MM.1S (cell line): ENCODE measurements around the gene ACAA2.
"Not testable (repeated sequence)": the region's sequence is repeated elsewhere in the genome, so short reads cannot be mapped to it uniquely, and the experiment has no call there.

Experiments used
- DNase-seq: peaks from one replicate; pipeline ENCODE4 v3.0.0-alpha.2; 2015
- H2AFZ ChIP-seq: fragments of 300-600 bp; sonication (generic); 2 replicates; pipeline ENCODE4 v1.6.0; 2016; ENCODE audit warnings: antibody characterized with exemption, low read length
- H3F3A ChIP-seq: fragments of 300-600 bp; sonication (generic); 2 replicates; pipeline ENCODE4 v1.6.1; 2016; ENCODE audit warnings: mild to moderate bottlenecking, antibody characterized with exemption, low read length, moderate library complexity, mixed read lengths; ENCODE audit not compliant: insufficient read depth
- H3K27ac ChIP-seq: fragments of 300-600 bp; sonication (generic); 2 replicates; pipeline ENCODE4 v1.5.1; 2016; ENCODE audit warnings: mild to moderate bottlenecking, low read length
- H3K27me3 ChIP-seq: fragments of 300-600 bp; sonication (generic); replicated peaks from 2 replicates; pipeline ENCODE4 v1.6.0; 2016; ENCODE audit warnings: low read length; ENCODE audit not compliant: insufficient read depth
- H3K36me3 ChIP-seq: fragments of 300-600 bp; sonication (generic); replicated peaks from 2 replicates; pipeline ENCODE4 v1.6.1; 2016; ENCODE audit warnings: mild to moderate bottlenecking, low read length, mixed read lengths; ENCODE audit not compliant: insufficient read depth
- H3K4me1 ChIP-seq: fragments of 300-600 bp; sonication (generic); 2 replicates; pipeline ENCODE4 v1.6.1; 2016; ENCODE audit warnings: low read length, mixed read lengths
- H3K4me2 ChIP-seq: fragments of 300-600 bp; sonication (generic); 2 replicates; pipeline ENCODE4 v1.6.0; 2016; ENCODE audit warnings: low read depth, low read length
- H3K4me3 ChIP-seq: fragments of 300-600 bp; sonication (generic); 2 replicates; pipeline ENCODE4 v1.5.1; 2016; ENCODE audit warnings: low read length, mixed read lengths
- H3K79me2 ChIP-seq: fragments of 300-600 bp; sonication (generic); 2 replicates; pipeline ENCODE4 v1.6.1; 2016; ENCODE audit warnings: mixed run types, low read length, mixed read lengths
- H3K9ac ChIP-seq: fragments of 300-600 bp; sonication (generic); 2 replicates; pipeline ENCODE4 v1.6.1; 2016; ENCODE audit warnings: low read length, mixed read lengths
- H3K9me2 ChIP-seq: fragments of 300-600 bp; sonication (generic); replicated peaks from 2 replicates; pipeline ENCODE4 v1.6.1; 2016; ENCODE audit warnings: mild to moderate bottlenecking, low read length, mixed read lengths; ENCODE audit not compliant: insufficient read depth
- H3K9me3 ChIP-seq: fragments of 300-600 bp; sonication (generic); replicated peaks from 2 replicates; pipeline ENCODE4 v1.6.1; 2016; ENCODE audit warnings: mild to moderate bottlenecking, low read length, mixed read lengths; ENCODE audit not compliant: insufficient read depth
- H4K20me1 ChIP-seq: fragments of 300-600 bp; sonication (generic); 2 replicates; pipeline ENCODE4 v1.6.1; 2016; ENCODE audit warnings: mild to moderate bottlenecking, low read length, moderate library complexity, mixed read lengths; ENCODE audit not compliant: insufficient read depth
- EZH2 ChIP-seq: fragments of 300-600 bp; sonication (generic); optimal IDR thresholded peaks from 2 replicates; pipeline ENCODE3; 2017; ENCODE audit warnings: low read depth, mild to moderate bottlenecking, antibody characterized with exemption, low read length, mixed read lengths
- EZH2phosphoT487 ChIP-seq: fragments of 300-600 bp; sonication (generic); IDR thresholded peaks from 2 replicates; pipeline ENCODE4 v1.6.1; 2018; ENCODE audit warnings: antibody characterized with exemption, low read length
- TF ChIP-seq, protein P1 (sequence below): fragments of 300-600 bp; sonication (generic); IDR thresholded peaks from 2 replicates; pipeline ENCODE4 v1.5.1; 2016; ENCODE audit warnings: antibody characterized with exemption, low read length, mixed read lengths

ACAA2 gene

DNA sequence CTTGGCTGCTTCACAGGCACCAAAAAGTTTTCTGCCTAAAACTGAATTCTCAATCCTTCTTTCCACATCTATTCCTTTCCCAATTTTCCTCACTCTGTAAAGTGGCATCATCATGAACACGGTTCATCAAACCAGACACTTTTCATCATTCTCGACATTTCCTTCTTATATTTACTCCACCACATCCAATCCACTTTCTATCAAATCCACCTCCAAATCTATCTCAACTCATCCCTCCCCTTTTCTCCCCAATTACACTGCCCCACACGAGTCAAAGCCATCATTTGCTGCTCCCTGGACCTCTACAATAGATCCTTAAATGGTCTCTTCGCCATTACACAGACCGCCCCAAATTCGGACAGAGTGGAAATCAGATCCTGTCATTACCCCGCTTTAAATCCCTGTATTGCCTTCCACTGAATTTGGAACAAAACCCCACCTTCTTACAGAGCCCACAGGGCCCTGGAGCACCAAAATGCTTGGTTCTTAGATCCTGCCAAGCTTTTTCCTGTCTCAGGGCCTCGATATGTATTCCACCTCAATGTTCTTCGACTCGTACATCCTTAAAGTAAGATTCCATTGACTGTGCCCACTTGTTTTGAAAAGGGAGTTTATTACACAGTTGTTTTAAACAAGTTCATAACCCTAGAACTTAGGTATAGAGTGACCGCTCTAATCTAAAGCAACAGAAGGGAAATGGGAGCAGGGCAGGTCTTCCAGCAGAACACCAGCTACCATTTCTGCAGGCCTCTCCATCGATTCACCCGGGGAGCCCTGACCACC, 856 bp downstream of the ACAA2 start:
- Histone ChIP-seq H3K4me2 (peak overlapping the region; percentile 97), H3K9me2 (no peaks in the 10 kb centered on the region), H3K36me3 (no peaks in the 10 kb centered on the region), H3K4me3 (peak overlapping the region; percentile 89), H2AFZ (peak overlapping the region; percentile 94), H3K27me3 (no peaks in the 10 kb centered on the region), H3K9ac (peak overlapping the region; percentile 87), H3F3A (peaks cover 13% of the 10 kb centered on the region), H4K20me1 (no peaks in the 10 kb centered on the region), H3K9me3 (no peaks in the 10 kb centered on the region), H3K27ac (peak overlapping the region; percentile 89; the same call in 1 of the 2 replicates), H3K4me1 (peaks cover 13% of the 10 kb centered on the region), H3K79me2 (peaks cover 60% of the 10 kb centered on the region)
- no peak for TF ChIP-seq EZH2phosphoT487
- no peak for TF ChIP-seq EZH2
- TF ChIP-seq, protein P1, sequence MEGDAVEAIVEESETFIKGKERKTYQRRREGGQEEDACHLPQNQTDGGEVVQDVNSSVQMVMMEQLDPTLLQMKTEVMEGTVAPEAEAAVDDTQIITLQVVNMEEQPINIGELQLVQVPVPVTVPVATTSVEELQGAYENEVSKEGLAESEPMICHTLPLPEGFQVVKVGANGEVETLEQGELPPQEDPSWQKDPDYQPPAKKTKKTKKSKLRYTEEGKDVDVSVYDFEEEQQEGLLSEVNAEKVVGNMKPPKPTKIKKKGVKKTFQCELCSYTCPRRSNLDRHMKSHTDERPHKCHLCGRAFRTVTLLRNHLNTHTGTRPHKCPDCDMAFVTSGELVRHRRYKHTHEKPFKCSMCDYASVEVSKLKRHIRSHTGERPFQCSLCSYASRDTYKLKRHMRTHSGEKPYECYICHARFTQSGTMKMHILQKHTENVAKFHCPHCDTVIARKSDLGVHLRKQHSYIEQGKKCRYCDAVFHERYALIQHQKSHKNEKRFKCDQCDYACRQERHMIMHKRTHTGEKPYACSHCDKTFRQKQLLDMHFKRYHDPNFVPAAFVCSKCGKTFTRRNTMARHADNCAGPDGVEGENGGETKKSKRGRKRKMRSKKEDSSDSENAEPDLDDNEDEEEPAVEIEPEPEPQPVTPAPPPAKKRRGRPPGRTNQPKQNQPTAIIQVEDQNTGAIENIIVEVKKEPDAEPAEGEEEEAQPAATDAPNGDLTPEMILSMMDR: no peak
- DNase-seq: no peak

DNA sequence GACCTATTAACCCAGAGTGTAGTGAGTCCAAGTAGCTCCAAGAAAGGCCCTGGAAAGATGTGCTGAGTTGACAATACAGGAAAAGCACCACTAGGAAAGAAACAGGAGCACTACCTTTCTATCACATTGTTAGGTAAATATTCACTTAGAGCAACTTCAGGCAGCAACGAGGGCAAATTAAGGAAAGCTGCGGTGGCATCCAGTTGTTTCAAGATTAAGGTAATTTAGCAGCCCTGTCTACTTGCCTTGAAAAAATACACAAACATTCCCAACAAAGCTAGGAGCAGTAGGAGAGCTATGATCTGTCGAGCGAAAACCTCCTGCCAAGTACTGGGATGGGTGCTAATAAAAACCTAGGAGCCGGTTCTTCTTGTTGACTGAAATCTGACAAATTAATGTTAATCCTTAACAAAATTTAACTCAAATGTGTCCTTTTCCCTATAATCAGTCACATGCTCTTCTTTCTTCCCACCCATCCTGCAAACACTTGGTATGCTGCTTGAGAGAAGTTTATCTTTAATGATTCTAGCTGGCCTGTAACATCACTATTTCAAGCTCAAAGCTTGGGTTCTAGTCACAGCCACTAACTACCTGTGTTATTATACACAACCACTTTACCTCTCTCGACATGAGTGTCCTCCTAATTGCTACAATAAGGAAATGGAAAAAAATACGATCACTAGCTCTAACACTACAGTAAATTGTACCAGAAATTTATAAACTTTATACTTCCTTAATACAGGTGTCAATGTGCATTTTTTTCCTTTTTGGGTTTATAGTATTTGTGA, 2.0 kb downstream of the ACAA2 start:
- H3K36me3 ChIP-seq: no peaks in the 10 kb centered on the region
- H3K4me2 ChIP-seq: peak overlapping the region; percentile 97; the same call in 1 of the 2 replicates
- H3K27me3 ChIP-seq: no peaks in the 10 kb centered on the region
- H3K9me2 ChIP-seq: no peaks in the 10 kb centered on the region
- peaks cover 71% of the 10 kb centered on the region for H3K79me2 ChIP-seq
- TF ChIP-seq EZH2: no peak
- H3K9me3 ChIP-seq: no peaks in the 10 kb centered on the region
- no peak overlapping the region for H3K9ac ChIP-seq
- no peak for DNase-seq
- H3K4me1 ChIP-seq: peaks cover 13% of the 10 kb centered on the region
- H3K27ac ChIP-seq: no peak overlapping the region
- H3F3A ChIP-seq: peaks cover 13% of the 10 kb centered on the region
- H2AFZ ChIP-seq: no peak overlapping the region
- H3K4me3 ChIP-seq: no peak overlapping the region
- no peaks in the 10 kb centered on the region for H4K20me1 ChIP-seq

DNA sequence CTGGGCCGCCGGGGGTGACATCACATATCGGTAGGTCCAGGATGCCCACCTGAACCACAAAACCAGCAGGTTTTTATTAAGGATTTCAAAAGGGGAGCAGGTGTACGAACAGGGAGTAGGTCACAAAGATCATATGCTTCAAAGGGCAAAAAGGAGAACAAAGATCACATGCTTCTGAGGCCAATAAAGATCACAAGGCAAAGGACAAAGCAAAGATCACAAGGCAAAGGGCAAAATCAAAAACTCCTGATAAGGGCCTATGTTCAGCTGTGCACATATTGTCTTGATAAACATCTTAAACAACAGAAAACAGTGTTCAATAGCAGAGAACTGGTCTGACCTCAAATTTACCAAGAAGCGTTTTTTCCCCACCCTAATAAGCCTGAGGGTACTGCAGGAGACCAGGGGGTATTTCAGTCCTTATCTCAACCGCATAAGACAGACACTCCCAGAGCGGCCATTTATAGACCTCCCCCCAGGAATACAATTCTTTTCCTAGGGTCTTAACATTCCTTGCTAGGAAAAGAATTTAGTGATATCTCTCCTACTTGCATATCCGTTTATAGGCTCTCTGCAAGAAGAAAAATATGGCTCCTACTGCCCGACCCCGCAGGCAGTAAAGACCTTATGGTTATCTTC, 4.7 kb downstream of the ACAA2 start:
- not testable (repeated sequence) for H4K20me1 ChIP-seq

DNA sequence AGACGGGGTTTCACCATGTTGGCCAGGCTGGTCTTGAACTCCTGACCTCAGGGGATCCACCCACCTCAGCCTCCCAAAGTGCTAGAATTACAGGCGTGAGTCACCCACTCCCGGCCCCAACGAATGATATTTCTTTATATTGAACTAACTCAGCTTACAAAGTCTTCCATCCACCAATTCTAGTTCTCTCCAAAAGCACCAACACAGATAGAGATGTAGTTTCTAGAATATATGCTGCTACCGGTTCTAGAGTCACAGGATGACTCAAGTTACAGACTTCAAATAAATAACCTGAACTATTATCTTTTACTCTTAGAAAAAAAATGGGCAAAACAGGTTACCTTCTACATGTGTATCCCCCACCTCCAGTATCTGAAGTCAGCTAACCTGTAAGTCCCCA, 9.2 kb downstream of the ACAA2 start:
- H4K20me1 ChIP-seq: no peaks in the 10 kb centered on the region
- no peak overlapping the region for H3K27ac ChIP-seq
- TF ChIP-seq EZH2phosphoT487 (no peak), EZH2 (no peak)
- TF ChIP-seq, protein P1: no peak
- H2AFZ ChIP-seq: no peak overlapping the region
- no peaks in the 10 kb centered on the region for H3F3A ChIP-seq
- no peak overlapping the region for H3K9ac ChIP-seq
- no peak overlapping the region for H3K4me2 ChIP-seq
- H3K9me2 ChIP-seq: no peaks in the 10 kb centered on the region
- H3K4me1 ChIP-seq: no peaks in the 10 kb centered on the region
- peaks cover 56% of the 10 kb centered on the region for H3K79me2 ChIP-seq
- H3K36me3 ChIP-seq: no peaks in the 10 kb centered on the region
- no peak for DNase-seq
- H3K27me3 ChIP-seq: no peaks in the 10 kb centered on the region
- H3K9me3 ChIP-seq: no peaks in the 10 kb centered on the region
- no peak overlapping the region for H3K4me3 ChIP-seq

More for the DNA sequence above, 4.7 kb downstream of the ACAA2 start:
- H3K27ac ChIP-seq, H3K4me3 ChIP-seq, H3K9ac ChIP-seq, H3K4me2 ChIP-seq, H2AFZ ChIP-seq, H3K27me3 ChIP-seq, H3K36me3 ChIP-seq, DNase-seq, H3K9me2 ChIP-seq, H3K9me3 ChIP-seq: not testable (repeated sequence)
- Histone ChIP-seq H3F3A (peaks cover 13% of the 10 kb centered on the region), H3K79me2 (peaks cover 88% of the 10 kb centered on the region), H3K4me1 (peaks cover 13% of the 10 kb centered on the region)
